ENCODE results near the gene UBFD1.
"Not testable (repeated sequence)": the region's sequence is repeated elsewhere in the genome, so short reads cannot be mapped to it uniquely, and the experiment has no call there.

Gene UBFD1

GRCh38 chr16:23608194-23608593 lies 50.7 kb downstream of the UBFD1 start:
- no peak for DNase-seq (ENCODE audit: low read depth in 2 of 2)

- no peak for DNase-seq (ENCODE audit: low read depth in 2 of 2)
Observed at GRCh38 chr16:23609929-23610328, 52.4 kb downstream of the UBFD1 start.

- not testable (repeated sequence) for DNase-seq (ENCODE audit: low read depth in 2 of 2)
Observed at GRCh38 chr16:23610905-23611304, 53.4 kb downstream of the UBFD1 start.

- DNase-seq (ENCODE audit: low read depth in 2 of 2), result no peak
Observed at GRCh38 chr16:23611936-23612335, 54.4 kb downstream of the UBFD1 start.

- DNase-seq (ENCODE audit: low read depth in 2 of 2), result no peak
Observed at GRCh38 chr16:23615805-23616204, 58.3 kb downstream of the UBFD1 start.

Data from fibroblast of skin of left quadriceps (primary cell).